RPMI8226 (cell line): Measurements from ENCODE around the gene RIPOR3.
A peak's percentile ranks its signal among the peaks of the same experiment; 100 is the strongest.
"Not testable (repeated sequence)": the region's sequence is repeated elsewhere in the genome, so short reads cannot be mapped to it uniquely, and the experiment has no call there.

ENCODE experiments used
- DNase-seq: peaks from one replicate; pipeline ENCODE4 v3.0.0-alpha.2; 2015

The RIPOR3 gene

DNA sequence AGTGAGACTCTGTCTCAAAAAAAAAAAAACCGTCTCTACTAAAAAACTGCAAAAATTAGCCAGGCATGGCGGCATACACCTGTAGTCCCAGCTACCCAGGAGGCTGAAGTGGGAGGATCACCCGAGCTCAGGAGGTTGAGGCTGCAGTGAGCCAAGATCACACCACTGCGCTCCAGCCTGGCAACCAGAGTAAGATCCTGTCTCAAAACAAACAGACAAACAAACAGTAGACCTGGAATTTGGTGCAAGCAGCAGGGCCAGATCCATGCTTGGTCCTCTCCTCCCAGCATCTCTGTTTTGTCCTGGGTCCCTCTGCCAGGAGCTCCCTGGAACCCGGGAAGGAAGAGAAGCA lies 11.6 kb downstream of the RIPOR3 start:
- DNase-seq: no peak

DNA sequence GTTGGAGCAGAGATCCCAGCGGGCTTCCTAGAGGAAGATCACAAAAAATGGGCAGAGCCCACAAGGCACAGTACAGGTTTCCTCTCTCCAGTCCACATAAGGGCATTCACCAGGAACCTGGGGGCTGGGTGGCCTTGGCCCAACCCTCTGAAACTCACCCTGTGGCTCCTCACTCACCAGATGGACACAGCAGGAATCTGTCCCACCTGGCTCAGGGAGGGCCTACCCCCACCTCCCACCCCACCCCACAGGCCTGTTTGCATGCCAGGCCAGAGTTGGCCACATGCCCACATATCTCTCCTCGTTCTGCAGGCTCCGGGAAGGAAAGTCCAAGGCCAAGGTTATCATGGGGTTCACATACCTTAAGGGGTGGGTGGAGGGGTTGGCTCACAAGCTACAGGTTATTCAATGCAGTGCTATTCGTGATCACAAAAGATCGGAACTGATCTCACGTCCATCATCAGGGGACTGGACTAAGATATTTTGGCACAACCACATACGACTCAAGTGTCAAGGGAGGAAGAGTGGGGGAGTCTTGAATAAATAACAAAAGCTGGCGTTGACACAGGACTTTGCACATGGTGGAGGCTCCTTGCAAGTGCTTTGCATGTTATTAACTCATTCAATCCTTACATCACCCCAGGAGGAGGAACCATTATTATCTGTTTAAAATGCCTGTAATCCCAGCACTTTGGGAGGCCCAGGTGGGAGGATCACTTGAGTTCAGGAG lies 13.0 kb downstream of the RIPOR3 start:
- DNase-seq: no peak

GRCh38 chr20:50676858-50677257 lies 14.5 kb downstream of the RIPOR3 start:
- DNase-seq: no peak

- DNase-seq: not testable (repeated sequence)
Measured at GRCh38 chr20:50676377-50676731, 15.0 kb downstream of the RIPOR3 start.

DNA sequence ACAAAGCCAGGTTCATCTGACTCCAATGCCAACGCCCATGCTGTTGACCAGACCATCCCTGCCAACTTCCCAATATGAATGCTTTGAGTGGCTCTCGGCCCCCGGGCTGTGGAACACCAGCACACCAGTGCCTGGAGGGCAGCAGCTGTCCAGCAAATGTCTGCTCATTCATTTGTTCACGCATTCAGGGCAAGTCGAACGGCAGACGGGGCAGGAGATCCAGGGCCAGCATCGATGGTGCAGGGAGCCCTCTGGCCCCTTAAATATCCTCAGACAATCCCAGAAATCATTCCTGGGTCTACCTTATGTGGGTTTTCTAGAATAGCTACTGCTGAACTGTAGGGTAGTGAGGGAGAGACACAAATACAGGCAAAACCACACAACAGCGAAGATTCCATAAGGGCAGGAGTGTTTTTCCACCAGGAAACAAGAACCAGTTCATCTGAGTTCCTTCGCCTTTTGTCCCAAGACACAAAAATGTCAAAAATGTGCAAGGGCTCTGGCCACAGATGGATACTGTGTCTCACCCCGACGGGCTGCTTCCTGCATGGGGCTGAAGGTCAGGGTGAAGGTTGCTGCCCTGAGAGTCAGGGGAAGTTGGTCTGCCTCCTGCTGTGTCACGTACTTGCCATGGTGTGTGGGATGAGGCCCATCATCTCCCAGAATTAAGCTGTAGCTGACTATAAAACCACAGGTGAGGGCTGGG lies 15.5 kb downstream of the RIPOR3 start:
- DNase-seq: no peak

GRCh38 chr20:50674138-50674825 lies 17.1 kb downstream of the RIPOR3 start:
- no peak for DNase-seq

DNA sequence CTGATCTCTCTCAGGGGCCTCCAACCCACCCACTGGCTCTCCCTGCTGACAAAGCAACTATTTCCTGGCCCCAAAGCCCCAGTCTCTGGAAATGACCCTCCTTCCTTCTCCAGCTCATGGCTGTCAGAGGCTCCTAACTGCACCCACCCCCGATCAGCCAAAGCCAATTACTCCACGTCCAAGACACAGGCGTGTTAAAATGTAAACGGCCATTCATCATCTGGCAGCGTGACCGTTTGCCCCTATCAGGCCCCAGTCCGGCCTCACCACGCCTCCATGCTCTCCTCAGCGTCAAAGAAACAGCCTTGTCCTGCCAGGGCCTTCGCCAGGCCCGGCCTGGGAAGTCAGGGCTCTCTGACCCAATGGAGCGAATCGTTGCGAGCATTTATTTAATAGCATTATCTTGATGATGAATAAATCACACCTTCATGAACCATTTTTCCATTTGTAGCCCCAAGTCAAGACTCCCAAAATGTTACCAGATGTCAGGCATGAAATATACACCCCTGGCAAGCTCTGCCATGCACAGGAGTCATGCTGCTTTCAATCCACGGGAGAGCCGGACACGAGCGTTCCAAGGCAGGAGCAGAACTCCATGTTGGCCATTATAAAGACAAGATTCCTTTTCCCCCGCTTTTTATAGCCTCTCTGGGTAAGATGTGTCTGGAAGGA lies 17.7 kb downstream of the RIPOR3 start:
- DNase-seq: no peak

GRCh38 chr20:50673146-50673465 lies 18.2 kb downstream of the RIPOR3 start:
- DNase-seq: no peak

- no peak for DNase-seq
Measured at GRCh38 chr20:50672400-50673145, 18.8 kb downstream of the RIPOR3 start.

GRCh38 chr20:50671626-50672025 lies 19.7 kb downstream of the RIPOR3 start:
- DNase-seq: no peak

GRCh38 chr20:50671010-50671409 lies 20.3 kb downstream of the RIPOR3 start:
- not testable (repeated sequence) for DNase-seq

- DNase-seq: no peak
Measured at GRCh38 chr20:50670126-50670862, 21.0 kb downstream of the RIPOR3 start.

DNA sequence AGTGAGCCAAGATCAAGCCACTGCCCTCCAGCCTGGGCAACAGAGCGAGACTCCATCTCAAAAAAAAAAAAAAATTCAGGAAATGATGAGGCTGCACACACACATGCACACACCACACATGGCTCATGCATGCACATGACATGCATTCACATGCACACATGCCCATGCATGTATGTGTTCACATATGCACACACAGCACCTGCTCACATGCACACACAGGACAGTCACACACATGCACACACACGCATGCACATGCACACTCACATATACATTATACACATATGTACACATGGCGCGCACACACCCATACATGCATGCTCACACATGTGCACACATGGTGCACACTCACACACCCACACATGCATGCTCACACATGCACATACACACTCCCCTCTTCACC lies 22.5 kb downstream of the RIPOR3 start:
- DNase-seq: no peak

GRCh38 chr20:50668326-50668725 lies 23.0 kb downstream of the RIPOR3 start:
- DNase-seq: no peak

- no peak for DNase-seq
Measured at GRCh38 chr20:50666709-50667298, 24.5 kb downstream of the RIPOR3 start.

DNA sequence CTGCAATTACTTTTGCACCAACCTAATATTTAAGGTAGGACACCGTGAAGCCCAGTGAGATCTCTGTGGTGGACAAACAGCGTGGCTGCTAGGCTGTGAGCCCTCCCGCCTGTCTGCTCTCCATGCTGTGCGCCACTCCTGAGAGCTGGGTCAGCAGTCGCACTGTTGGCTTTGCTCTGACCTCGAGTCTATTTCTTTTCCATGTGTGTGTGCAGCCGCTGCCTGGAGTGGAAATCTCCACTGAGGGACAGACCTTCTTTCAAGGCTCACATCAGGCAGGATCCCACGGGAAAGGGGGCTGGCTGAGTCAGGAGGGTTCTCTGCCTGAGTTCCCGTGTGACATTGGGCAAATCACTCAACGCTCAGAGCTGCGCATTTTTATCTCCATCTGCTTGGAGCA lies 27.1 kb downstream of the RIPOR3 start:
- no peak for DNase-seq

DNA sequence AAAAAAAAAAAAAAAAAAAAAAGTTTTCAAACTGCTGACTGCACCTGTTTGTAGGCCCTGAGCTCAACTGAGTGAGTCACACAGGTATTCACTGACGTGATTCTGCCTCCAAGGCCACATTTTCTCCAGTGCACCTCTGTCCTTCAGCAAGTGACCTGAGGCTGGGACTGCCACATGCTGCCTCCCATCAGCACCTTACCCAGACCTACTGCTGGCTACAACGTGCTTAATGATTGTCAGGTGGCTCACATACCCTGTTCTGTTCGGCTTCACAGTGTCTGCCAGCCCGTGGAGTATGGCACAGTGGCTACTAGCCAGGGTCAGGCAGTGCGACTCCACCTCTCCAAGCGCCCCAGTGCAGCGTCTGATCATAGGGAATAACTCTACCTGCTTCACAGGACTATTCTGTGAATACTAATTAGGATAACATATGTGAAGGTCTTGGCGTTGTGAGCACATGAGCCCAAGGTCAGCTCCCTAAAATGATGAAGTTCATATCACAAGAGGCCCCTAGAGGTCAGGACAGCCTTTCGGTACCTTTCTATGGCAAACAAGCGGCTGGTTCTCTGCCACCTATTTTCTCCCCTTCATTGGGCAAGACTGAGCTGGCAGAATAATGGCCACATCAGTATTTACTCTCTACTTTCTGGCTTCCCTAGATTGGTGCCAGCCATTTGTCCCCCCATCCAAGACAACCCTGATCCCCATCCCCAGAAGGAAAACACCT lies 28.1 kb downstream of the RIPOR3 start:
- peak; percentile 68 for DNase-seq

DNA sequence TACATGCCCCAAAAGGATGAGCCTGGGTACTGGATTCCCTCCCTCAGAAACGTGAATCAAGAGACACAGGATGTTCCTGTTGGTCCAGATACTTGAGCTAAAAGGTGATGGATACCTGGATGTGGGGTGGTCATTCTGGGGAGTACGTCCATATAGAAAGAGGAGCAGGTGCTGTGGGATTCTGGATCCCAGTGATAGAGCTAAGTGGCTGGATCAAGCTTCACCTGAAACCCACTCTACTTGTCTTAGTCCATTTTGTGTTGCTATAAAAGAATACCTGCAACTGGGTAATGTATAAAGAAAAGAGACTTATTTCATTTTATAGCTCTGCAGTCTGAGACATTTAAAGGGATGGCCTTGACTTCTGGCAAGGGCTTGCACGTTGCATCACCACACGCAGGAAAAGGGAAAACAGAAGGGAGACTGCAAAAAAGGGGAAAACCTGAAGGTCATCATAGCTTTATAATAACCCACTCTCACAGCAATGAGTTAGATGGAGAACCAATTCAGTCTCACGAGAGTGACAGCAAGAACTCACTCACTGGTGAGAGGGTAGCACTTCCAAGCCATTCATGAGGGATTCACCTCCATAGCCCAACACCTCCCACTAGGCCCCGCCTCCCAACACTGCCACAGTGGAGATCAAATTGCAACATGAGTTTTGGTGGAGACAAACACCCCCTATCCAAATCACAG lies 31.2 kb downstream of the RIPOR3 start:
- no peak for DNase-seq

DNA sequence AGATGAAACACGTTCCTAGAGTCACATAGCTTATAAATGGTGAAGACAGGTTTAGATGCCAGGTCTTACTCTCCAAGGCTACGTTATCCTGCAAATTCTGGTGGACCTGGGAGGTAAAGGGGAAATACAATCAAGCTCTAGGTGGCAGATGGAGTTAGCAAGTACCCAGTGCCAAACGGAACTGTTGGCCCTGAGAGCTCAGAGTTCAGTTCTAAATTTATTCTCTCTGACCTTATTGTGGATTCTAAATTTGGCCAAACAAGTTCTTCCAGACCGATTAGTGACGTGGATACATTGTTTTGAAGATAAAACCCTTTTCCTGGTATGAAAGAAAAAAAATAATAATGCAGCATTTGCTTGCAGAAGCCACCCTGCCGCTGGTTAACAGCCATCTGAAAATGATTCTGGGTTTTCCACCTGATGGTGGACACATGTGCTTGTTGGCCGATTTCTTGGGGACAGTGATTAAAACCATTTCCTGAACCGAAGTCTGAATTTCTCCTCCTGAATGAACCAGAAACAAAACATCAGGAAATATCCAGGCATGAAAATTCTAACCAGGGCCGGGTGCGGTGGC lies 32.5 kb downstream of the RIPOR3 start:
- no peak for DNase-seq

DNA sequence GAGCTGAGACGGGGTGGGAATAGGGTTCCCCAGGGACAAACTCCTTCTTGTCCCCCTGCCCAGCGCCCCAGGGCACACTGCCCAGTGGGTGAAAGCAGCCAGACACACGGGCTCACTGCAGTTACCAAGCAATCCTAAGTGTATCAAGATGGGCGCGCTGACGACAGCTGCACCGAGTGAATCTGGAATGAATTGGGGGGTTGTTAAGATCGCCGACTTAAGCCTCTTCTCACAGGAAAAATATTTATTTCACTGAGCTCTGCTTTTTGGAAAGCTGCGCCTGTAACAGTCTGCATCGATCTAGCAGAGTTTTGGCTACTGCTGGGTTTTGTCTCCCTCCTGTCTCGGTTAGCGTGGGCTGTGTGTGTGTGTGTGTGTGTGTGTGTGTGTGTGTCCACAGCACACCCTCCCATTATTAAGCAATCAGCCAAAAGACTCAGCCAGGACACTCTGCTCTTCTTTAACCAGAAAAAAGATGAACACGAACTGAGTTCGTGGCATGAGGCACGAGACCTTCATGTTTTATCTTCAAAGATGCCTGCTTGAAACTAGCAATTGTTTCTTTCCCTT lies 35.9 kb downstream of the RIPOR3 start:
- DNase-seq: no peak
